Testis (tissue), 2 donors: ENCODE results near the gene FAM98A.

Experiments used
- CTCF ChIP-seq, 3 experiments: fragments of 450-650 bp in 2 of 3; fragments of 200-600 bp in 1 of 3; sonication (generic) in 1 of 3; IDR thresholded peaks; one replicate each; pipeline ENCODE4 v1.5.1; 2016 to 2019; ENCODE audit warnings: antibody characterized with exemption in 3 of 3, mild to moderate bottlenecking in 2 of 3, moderate library complexity in 1 of 3
- POLR2A ChIP-seq: fragments of 450-650 bp; IDR thresholded peaks from one replicate; pipeline ENCODE4 v1.6.1; 2017; ENCODE audit warnings: antibody characterized with exemption, mild to moderate bottlenecking, moderate library complexity

DNA sequence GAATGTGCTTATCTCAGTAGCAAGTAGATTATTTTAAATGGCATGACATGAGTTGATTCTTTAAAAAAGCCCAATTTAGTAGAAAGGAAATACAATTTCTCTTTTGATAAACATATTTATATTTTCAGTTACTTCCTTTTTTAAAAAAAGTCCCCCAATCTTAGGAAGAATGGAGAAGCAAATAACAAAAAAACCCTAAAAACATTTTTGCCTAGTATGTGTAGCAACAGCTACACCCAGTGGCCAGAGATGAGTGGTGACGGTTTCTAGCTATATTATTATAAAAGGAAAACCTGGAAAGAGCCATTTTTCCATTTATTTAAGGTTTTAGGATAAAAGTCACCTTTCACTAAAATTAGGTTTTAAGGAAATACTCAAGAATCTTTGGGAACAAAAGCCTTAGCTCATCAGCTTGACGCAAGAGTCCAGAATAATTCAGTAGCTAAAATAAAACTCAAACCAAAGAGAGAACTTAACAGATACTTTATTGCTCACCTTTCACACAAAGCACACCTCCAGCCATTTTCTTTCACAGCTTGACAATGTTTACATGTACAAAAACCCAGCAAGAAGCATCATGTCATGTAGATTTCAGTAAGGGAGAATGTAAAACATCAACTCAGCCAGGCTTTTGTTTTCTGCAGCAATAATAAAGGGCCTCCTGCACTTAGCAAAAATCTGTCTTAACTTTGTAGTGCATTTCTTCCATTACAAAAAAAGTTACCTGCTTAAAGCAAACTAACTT lies 15.7 kb downstream of the FAM98A start:
- TF ChIP-seq CTCF (IDR thresholded peaks at IDR 0.05): peak; percentile 66 to 83 (median 83)
- no peak for TF ChIP-seq POLR2A
